IPS-15b (cell line): Measurements from ENCODE around the gene ELF4.

Experiments
- H3K27me3 ChIP-seq: one replicate; pipeline ENCODE4 v1.6.1; 2013; ENCODE audit warnings: low read length; ENCODE audit not compliant: control insufficient read depth, insufficient read depth
- H3K36me3 ChIP-seq: one replicate; pipeline ENCODE4 v1.6.1; 2013; ENCODE audit warnings: low read length; ENCODE audit not compliant: control insufficient read depth, insufficient read depth
- H3K4me1 ChIP-seq: one replicate; pipeline ENCODE4 v1.6.1; 2013; ENCODE audit warnings: mild to moderate bottlenecking, low read length; ENCODE audit not compliant: control insufficient read depth, insufficient read depth
- H3K4me3 ChIP-seq: one replicate; pipeline ENCODE4 v1.5.1; 2013; ENCODE audit warnings: low read depth, low read length
- H3K9ac ChIP-seq: one replicate; pipeline ENCODE4 v1.6.1; 2013; ENCODE audit warnings: low read depth, mild to moderate bottlenecking, low read length
- H3K9me3 ChIP-seq: one replicate; pipeline ENCODE4 v1.6.1; 2013; ENCODE audit warnings: mild to moderate bottlenecking, low read length; ENCODE audit not compliant: control insufficient read depth, insufficient read depth

Gene ELF4

DNA sequence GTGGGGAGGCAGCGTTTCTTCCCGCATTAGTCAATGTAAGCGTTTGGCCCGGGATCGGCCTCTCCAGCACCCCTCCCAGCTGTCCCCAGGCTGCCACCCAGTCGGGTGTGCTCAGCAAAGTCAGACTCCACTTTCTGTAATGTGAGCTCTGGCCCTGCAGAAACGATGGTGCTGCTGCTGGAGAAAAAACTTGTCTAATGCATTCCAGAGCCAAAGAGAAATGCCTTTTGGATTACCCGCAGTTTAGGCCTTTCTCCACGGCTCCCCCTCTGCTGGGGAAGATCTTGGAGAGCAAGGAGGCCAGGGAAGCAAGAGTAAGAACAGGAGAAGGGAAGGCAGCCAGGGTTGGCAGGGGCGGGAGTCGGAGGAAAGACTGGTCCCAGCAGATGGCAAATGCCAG, 55.2 kb downstream of the ELF4 start:
- Histone ChIP-seq H3K27me3 (peaks cover 68% of the 10 kb centered on the region), H3K36me3 (peaks cover 6% of the 10 kb centered on the region), H3K4me1 (peaks cover 4% of the 10 kb centered on the region), H3K9ac (no peak overlapping the region), H3K9me3 (no peaks in the 10 kb centered on the region), H3K4me3 (no peak overlapping the region)

DNA sequence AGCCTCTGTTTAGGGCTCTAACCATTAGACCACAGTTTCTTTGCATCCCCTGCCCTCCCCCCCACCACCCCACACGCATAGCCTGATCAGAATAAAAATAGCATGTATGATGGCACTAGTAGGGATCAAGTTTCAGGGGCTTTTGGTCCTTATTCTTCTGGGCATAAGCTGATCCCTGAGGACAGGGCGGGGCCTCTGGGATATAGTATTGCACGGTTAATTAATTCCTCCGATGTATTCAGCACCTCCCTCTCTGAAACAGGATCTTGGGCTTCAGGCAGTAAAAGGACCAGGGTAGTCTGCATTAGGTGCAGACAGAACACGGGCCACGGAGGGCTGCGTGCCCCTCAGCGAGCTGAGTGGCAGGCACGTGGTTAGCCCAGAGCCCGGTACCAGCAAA, 57.1 kb downstream of the ELF4 start:
- Histone ChIP-seq H3K4me3 (no peak overlapping the region), H3K4me1 (peaks cover 4% of the 10 kb centered on the region), H3K9me3 (no peaks in the 10 kb centered on the region), H3K9ac (no peak overlapping the region), H3K36me3 (peaks cover 6% of the 10 kb centered on the region), H3K27me3 (peaks cover 52% of the 10 kb centered on the region)

DNA sequence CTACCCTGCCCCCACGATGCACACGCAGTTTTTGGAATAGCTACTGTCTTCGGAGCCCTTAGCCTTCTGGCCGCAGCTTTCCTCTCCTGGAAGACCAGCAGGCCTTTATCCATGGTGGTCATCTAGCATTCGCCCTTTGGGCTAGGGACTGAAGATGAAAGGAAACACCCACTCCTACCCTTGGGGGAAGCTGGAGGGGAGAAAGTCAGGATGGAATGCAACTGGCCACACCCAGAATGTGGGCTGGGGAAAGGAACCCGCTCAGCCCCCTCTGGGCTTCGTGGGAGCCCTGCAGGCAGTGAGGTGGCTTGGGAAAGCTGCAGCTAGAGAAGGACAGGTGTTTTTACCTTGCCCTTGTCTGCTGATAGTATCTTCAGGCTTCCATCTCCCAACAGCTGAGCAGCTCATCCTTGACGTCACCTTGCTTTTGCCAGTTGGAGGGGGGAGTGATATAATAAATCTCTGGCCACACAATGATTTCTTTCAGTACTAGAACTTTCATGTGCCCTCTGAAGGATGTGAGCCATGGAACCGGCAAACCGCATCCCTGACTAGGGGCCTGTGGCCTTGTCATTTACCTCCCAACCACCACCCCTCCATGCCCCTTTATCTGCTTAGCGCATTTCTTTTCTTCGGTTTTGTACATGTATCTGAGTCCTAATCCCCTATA, 59.0 kb downstream of the ELF4 start:
- peaks cover 41% of the 10 kb centered on the region for H3K27me3 ChIP-seq
- peaks cover 8% of the 10 kb centered on the region for H3K36me3 ChIP-seq
- H3K9ac ChIP-seq = no peak overlapping the region
- H3K4me1 ChIP-seq = peaks cover 4% of the 10 kb centered on the region
- H3K4me3 ChIP-seq = no peak overlapping the region
- no peaks in the 10 kb centered on the region for H3K9me3 ChIP-seq

DNA sequence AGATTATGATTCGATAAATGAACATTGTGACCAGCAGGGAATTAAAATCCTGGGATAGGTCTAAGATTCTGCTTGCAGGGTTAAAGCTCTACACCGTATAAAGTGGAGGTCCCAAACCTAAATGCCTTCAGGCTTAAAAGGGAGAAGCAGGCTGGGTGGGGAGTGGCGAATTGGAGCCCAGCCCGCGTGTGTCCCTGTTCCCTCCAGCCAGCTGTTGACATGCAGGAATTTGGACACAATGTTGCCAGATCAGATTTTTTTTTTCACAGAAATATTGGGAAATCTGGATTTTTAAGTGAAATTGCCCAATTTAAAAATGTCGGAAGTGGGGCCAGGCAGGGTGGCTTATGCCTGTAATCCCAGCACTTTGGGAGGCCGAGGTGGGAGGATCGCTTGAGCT, 60.5 kb downstream of the ELF4 start:
- Histone ChIP-seq H3K9me3 (no peaks in the 10 kb centered on the region), H3K9ac (no peak overlapping the region), H3K36me3 (peaks cover 8% of the 10 kb centered on the region), H3K27me3 (peaks cover 34% of the 10 kb centered on the region), H3K4me1 (no peaks in the 10 kb centered on the region), H3K4me3 (no peak overlapping the region)

DNA sequence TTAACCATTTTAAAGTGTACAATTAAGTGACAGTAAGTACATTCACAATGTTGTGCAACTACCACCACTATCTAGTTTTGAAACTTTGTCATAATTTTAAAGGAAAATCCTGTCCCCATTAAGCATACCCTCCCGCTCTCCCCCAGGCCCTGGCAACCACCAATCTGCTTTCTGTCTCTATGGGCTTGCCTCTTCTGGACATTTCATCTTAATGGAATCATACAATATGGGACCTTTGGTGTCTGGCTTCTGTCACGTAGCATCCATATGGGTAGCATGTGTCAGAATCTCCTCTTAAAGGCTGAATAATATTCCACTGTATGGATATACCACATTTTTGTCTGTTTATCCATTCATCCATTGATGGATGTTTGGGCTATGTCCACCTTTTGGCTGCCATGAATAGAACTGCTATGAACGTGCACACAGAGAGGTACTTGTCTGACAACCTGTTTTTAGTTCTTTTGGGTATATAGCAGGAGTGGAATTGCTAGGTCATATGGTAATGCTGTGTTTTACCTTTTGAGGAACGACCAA, 61.5 kb downstream of the ELF4 start:
- Histone ChIP-seq H3K4me3 (no peak overlapping the region), H3K9me3 (no peaks in the 10 kb centered on the region), H3K27me3 (peaks cover 28% of the 10 kb centered on the region), H3K36me3 (peaks cover 8% of the 10 kb centered on the region), H3K9ac (no peak overlapping the region), H3K4me1 (no peaks in the 10 kb centered on the region)

DNA sequence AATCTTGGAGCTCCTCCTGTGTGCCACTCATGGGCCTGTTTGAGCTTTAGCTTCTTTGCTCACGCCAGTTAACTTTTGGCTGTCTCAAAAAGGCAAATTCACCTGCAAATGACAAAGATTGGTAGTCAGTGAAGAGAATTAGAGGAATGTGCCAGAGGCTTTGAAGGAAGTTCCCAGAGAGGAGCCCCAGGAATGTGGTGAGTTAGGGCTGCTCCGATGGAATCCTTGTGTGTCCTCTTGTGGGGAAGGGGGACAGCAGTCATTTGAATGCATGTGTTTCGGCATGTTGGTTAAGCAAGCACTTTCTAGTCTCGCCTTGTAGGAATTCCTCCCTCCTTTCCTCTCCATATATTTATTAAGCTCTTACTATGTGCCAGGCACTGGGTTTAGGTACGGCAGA, 62.9 kb downstream of the ELF4 start:
- peaks cover 5% of the 10 kb centered on the region for H3K36me3 ChIP-seq

DNA sequence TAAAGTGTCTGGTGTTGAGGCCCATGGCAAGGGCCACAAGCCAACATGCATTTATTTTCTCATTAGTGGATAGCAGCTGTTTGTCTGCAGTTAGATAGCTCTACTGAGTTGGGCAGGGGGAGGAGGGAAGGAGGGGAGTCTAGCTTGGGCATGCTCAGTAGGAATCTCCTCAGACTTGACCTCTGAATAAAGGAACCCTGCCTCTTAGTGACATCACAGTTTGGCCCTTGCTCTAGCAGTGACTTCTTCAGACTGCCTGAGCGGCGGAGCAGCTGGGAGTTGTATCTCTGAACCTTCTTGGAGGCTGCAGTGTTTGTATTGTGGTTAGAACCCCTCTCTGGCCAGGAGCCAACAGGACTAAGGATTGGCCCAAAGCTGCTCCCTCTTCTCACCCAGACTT, 70.5 kb downstream of the ELF4 start:
- no peaks in the 10 kb centered on the region for H3K27me3 ChIP-seq

More for the DNA sequence above, 62.9 kb downstream of the ELF4 start:
- H3K4me1 ChIP-seq = no peaks in the 10 kb centered on the region
- H3K9ac ChIP-seq = no peak overlapping the region
- peaks cover 20% of the 10 kb centered on the region for H3K27me3 ChIP-seq
- no peaks in the 10 kb centered on the region for H3K9me3 ChIP-seq
- no peak overlapping the region for H3K4me3 ChIP-seq

DNA sequence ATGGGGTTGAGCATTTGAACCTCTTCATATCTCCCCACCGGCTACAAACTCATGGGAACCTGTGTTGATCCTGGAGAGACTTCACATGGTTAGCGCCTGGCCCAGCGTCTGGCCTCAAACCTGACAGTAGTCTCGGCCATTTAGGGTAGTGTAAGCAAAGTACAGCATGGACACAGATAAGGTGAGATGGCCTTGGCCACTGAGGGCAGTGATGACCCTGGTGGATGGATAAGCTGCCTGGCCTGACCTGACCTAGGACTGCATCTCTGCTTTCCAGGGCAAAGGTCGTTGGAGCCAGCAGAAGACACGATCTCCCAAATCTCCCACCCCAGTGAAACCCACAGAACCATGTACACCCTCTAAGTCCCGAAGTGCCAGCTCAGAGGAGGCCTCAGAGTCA, 76.1 kb downstream of the ELF4 start:
- Histone ChIP-seq H3K27me3 (no peaks in the 10 kb centered on the region), H3K9me3 (no peaks in the 10 kb centered on the region), H3K4me1 (no peaks in the 10 kb centered on the region), H3K4me3 (no peak overlapping the region), H3K36me3 (peaks cover 9% of the 10 kb centered on the region), H3K9ac (no peak overlapping the region)

More for the DNA sequence above, 70.5 kb downstream of the ELF4 start:
- Histone ChIP-seq H3K4me1 (no peaks in the 10 kb centered on the region), H3K9me3 (no peaks in the 10 kb centered on the region), H3K9ac (no peak overlapping the region), H3K4me3 (no peak overlapping the region), H3K36me3 (peaks cover 9% of the 10 kb centered on the region)

DNA sequence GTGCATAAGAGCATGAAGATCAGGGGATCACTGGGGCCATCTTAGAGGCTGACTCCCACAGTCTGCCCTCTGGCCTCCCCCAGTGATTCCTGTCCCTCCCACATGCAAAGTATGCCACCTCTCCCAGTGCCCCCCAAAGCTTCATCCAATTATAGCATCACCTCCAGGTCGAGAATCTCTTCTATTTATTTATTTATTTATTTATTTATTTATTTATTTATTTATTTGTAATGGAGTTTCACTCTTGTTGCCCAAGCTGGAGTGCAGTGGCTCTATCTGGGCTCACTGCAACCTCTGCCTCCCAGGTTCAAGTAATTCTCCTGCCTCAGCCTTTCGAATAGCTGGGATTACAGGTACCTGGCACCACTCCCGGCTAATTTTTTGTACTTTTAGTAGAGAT, 77.7 kb downstream of the ELF4 start:
- Histone ChIP-seq H3K4me1 (no peaks in the 10 kb centered on the region), H3K36me3 (peaks cover 3% of the 10 kb centered on the region), H3K9me3 (no peaks in the 10 kb centered on the region), H3K4me3 (no peak overlapping the region), H3K9ac (no peak overlapping the region), H3K27me3 (no peaks in the 10 kb centered on the region)

DNA sequence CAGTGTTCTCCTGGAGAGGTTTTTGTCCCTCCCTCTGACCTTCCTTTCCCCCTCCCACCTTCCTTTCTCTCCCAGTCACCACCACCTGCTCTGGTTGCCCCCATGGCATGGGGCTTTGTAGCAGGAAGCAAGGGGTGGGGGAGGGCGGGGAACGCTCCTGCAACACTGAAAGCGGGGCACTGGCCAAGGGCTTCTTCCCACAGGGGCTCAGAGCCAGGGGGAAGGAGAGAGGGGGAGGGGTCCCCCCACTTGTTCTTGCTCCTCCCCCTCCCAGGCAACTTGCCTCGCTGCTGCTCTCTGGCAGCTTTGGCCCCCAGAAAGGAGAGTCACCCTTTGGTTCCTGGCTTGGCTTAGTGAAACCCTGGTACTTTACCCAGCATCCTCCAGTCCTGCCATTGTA, 79.5 kb downstream of the ELF4 start:
- Histone ChIP-seq H3K9me3 (no peaks in the 10 kb centered on the region), H3K4me3 (no peak overlapping the region), H3K9ac (no peak overlapping the region), H3K4me1 (no peaks in the 10 kb centered on the region), H3K27me3 (no peaks in the 10 kb centered on the region), H3K36me3 (no peaks in the 10 kb centered on the region)

DNA sequence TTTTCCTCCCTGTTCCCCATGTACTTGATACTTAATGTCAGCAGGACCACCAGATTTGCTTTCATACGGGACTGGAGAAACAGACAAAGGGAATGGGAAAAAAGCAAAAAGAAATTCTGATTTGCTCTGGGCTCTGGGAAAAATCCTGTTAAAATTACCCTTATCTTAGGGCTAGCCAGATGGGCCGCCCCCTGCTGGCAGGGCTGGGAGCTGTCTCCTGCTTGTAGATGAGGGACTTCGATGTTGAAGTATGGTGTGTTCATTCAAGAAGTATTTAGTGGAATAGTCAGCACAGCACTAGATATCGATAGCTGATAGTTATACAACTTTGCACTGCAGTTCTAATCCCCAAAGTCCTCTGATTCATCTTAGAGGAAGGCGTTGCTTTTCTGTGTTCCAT, 82.1 kb downstream of the ELF4 start:
- H3K4me1 ChIP-seq = peaks cover 5% of the 10 kb centered on the region
- no peak overlapping the region for H3K9ac ChIP-seq
- no peaks in the 10 kb centered on the region for H3K36me3 ChIP-seq
- H3K27me3 ChIP-seq = no peaks in the 10 kb centered on the region
- no peak overlapping the region for H3K4me3 ChIP-seq
- H3K9me3 ChIP-seq = no peaks in the 10 kb centered on the region

DNA sequence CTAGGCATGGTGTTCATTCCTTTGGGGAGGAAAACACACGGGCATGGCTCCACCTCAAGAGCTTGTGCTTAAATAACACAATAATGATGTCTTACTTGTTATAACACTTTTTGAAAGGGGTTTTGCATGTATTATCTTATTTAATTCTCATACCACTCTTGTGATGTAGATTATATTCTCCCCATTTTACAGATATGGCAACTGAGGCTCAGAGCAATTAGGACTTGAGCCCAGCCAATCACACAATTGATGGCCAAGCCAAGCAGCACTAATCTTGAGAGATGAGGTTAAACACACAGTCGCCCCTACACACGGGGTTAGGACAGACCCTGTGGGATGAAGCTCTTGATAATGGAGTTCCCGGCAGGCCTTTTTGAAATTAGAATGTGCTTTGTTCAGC, 82.7 kb downstream of the ELF4 start:
- H3K36me3 ChIP-seq = no peaks in the 10 kb centered on the region
- no peaks in the 10 kb centered on the region for H3K9me3 ChIP-seq
- no peak overlapping the region for H3K4me3 ChIP-seq
- H3K9ac ChIP-seq = no peak overlapping the region
- peaks cover 5% of the 10 kb centered on the region for H3K4me1 ChIP-seq
- H3K27me3 ChIP-seq = no peaks in the 10 kb centered on the region
